HCT116 (cell line): ENCODE data around the gene CINP.

ENCODE experiments used
- EZH2 ChIP-seq: fragments of 200-600 bp; sonication (generic); IDR thresholded peaks from 2 replicates; pipeline ENCODE4 v1.6.1; 2017; ENCODE audit warnings: antibody characterized with exemption, mixed run types
- POLR2A ChIP-seq: IDR thresholded peaks from 2 replicates; pipeline ENCODE4 v1.7.0; 2011; ENCODE audit warnings: borderline replicate concordance; ENCODE audit not compliant: insufficient read depth, insufficient read length; ENCODE audit errors: extremely low read depth
- POLR2AphosphoS5 ChIP-seq: IDR thresholded peaks from 2 replicates; pipeline ENCODE4 v1.6.1; 2011; ENCODE audit warnings: mild to moderate bottlenecking, low read depth, low read length, moderate library complexity
- RAD21 ChIP-seq: IDR thresholded peaks from 2 replicates; pipeline ENCODE4 v1.6.1; 2012; ENCODE audit warnings: low read depth, mild to moderate bottlenecking
- TF ChIP-seq, protein P1 (sequence below): IDR thresholded peaks from 2 replicates; pipeline ENCODE4 v1.6.1; 2012; ENCODE audit warnings: low read depth
- TF ChIP-seq, protein P2 (sequence below), 3 experiments: fragments of 200-600 bp in 1 of 3; sonication (generic) in 1 of 3; IDR thresholded peaks in 2 of 3; conservative IDR thresholded peaks in 1 of 3; 2 replicates each; pipeline ENCODE4 v1.5.1; 2012 to 2017; ENCODE audit warnings: low read depth in 2 of 3, low read length in 2 of 3, antibody characterized with exemption in 1 of 3, borderline replicate concordance in 1 of 3, control low read depth in 1 of 3, mild to moderate bottlenecking in 1 of 3, mixed read lengths in 1 of 3, mixed run types in 1 of 3, moderate library complexity in 1 of 3; ENCODE audit not compliant: insufficient read depth in 1 of 3

DNA sequence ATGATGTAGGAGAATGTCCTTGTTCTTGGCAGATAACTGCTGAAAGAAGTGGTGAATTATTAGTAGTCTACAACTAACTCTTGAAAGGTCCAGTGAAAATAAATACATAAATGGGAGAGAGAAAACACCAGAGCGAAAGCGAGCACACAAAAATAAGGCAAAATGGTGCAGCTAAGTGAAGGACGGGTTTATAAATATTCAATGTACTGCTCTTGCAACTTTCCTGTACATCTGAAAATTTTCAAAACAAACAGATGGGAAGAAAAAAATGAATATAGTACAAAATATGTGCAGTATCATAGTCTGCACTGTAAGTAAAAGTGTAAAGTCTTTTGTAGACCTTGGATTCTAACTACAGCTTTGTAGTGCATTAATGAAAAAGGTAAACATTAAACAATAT, 59.0 kb downstream of the CINP start:
- no peak for TF ChIP-seq POLR2A
- TF ChIP-seq EZH2: no peak
- no peak for TF ChIP-seq POLR2AphosphoS5
- TF ChIP-seq, protein P1, sequence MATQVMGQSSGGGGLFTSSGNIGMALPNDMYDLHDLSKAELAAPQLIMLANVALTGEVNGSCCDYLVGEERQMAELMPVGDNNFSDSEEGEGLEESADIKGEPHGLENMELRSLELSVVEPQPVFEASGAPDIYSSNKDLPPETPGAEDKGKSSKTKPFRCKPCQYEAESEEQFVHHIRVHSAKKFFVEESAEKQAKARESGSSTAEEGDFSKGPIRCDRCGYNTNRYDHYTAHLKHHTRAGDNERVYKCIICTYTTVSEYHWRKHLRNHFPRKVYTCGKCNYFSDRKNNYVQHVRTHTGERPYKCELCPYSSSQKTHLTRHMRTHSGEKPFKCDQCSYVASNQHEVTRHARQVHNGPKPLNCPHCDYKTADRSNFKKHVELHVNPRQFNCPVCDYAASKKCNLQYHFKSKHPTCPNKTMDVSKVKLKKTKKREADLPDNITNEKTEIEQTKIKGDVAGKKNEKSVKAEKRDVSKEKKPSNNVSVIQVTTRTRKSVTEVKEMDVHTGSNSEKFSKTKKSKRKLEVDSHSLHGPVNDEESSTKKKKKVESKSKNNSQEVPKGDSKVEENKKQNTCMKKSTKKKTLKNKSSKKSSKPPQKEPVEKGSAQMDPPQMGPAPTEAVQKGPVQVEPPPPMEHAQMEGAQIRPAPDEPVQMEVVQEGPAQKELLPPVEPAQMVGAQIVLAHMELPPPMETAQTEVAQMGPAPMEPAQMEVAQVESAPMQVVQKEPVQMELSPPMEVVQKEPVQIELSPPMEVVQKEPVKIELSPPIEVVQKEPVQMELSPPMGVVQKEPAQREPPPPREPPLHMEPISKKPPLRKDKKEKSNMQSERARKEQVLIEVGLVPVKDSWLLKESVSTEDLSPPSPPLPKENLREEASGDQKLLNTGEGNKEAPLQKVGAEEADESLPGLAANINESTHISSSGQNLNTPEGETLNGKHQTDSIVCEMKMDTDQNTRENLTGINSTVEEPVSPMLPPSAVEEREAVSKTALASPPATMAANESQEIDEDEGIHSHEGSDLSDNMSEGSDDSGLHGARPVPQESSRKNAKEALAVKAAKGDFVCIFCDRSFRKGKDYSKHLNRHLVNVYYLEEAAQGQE: no peak
- TF ChIP-seq, protein P2, sequence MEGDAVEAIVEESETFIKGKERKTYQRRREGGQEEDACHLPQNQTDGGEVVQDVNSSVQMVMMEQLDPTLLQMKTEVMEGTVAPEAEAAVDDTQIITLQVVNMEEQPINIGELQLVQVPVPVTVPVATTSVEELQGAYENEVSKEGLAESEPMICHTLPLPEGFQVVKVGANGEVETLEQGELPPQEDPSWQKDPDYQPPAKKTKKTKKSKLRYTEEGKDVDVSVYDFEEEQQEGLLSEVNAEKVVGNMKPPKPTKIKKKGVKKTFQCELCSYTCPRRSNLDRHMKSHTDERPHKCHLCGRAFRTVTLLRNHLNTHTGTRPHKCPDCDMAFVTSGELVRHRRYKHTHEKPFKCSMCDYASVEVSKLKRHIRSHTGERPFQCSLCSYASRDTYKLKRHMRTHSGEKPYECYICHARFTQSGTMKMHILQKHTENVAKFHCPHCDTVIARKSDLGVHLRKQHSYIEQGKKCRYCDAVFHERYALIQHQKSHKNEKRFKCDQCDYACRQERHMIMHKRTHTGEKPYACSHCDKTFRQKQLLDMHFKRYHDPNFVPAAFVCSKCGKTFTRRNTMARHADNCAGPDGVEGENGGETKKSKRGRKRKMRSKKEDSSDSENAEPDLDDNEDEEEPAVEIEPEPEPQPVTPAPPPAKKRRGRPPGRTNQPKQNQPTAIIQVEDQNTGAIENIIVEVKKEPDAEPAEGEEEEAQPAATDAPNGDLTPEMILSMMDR (IDR thresholded peaks at IDR 0.05 in 2 of 3, conservative IDR thresholded peaks at IDR 0.05 in 1 of 3; ENCODE audit: borderline replicate concordance in 1 of 3, insufficient read depth in 1 of 3, low read depth in 2 of 3, low read length in 2 of 3): no peak
- no peak for TF ChIP-seq RAD21
